Fibroblast of the aortic adventitia (primary cell): Measurements from ENCODE around the gene ARPC2. TPM values are rescaled to one million over a fixed set of nuclear protein-coding genes. Genes with fewer than 3 reads are reported as not detected.
A peak's percentile ranks its signal among the peaks of the same experiment; 100 is the strongest.

Experiments used
- DNase-seq: peaks from one replicate; pipeline ENCODE4 v3.0.0-alpha.2; 2010; ENCODE audit warnings: low read depth
- H3K4me3 ChIP-seq: 2 replicates; pipeline ENCODE4 v1.5.1; 2011; ENCODE audit warnings: low read depth, mild to moderate bottlenecking, control low read depth, low read length, moderate library complexity
- total RNA-seq: library from RNA; depleted of rRNA; stranded (reverse); fragments of >200 nt; gene quantifications from 2 replicates; pipeline ENCODE4 v1.2.3, GENCODE V29; 2012; ENCODE audit warnings: low replicate concordance
- TF ChIP-seq, protein P1 (sequence below): IDR thresholded peaks from 2 replicates; pipeline ENCODE4 v1.5.1; 2011; ENCODE audit warnings: mild to moderate bottlenecking, low read length, control low read depth, inconsistent platforms; ENCODE audit not compliant: insufficient read depth

The ARPC2 gene
- total RNA-seq, 1 donor = 368 TPM

- no peak for DNase-seq
- TF ChIP-seq, protein P1, sequence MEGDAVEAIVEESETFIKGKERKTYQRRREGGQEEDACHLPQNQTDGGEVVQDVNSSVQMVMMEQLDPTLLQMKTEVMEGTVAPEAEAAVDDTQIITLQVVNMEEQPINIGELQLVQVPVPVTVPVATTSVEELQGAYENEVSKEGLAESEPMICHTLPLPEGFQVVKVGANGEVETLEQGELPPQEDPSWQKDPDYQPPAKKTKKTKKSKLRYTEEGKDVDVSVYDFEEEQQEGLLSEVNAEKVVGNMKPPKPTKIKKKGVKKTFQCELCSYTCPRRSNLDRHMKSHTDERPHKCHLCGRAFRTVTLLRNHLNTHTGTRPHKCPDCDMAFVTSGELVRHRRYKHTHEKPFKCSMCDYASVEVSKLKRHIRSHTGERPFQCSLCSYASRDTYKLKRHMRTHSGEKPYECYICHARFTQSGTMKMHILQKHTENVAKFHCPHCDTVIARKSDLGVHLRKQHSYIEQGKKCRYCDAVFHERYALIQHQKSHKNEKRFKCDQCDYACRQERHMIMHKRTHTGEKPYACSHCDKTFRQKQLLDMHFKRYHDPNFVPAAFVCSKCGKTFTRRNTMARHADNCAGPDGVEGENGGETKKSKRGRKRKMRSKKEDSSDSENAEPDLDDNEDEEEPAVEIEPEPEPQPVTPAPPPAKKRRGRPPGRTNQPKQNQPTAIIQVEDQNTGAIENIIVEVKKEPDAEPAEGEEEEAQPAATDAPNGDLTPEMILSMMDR = no peak
- H3K4me3 ChIP-seq = no peak overlapping the region
Observed at GRCh38 chr2:218214116-218214515, 2.9 kb upstream of the ARPC2 start.

DNA sequence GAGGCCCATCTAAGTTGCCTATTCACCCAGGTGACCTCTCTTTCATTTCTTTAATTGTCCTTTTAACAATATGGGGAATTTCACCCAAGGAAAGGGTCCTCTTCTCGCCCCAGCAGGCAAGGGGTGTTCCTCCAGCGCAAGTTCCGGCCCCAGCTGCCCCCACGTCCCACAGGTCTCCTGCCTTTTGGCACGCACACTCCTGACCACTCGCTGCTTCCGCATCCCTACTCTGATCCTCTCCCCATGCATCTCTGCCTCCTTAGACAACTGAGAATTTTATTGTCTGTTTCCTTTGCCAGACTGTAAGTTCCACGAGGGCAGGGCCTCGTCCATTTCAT, 684 bp upstream of the ARPC2 start:
- TF ChIP-seq, protein P1 = no peak
- peak overlapping the region; percentile 97 for H3K4me3 ChIP-seq
- no peak for DNase-seq

- TF ChIP-seq, protein P1 = no peak
- peak; percentile 31 for DNase-seq
Observed at GRCh38 chr2:218217360-218218267, 625 bp downstream of the ARPC2 start.

DNA sequence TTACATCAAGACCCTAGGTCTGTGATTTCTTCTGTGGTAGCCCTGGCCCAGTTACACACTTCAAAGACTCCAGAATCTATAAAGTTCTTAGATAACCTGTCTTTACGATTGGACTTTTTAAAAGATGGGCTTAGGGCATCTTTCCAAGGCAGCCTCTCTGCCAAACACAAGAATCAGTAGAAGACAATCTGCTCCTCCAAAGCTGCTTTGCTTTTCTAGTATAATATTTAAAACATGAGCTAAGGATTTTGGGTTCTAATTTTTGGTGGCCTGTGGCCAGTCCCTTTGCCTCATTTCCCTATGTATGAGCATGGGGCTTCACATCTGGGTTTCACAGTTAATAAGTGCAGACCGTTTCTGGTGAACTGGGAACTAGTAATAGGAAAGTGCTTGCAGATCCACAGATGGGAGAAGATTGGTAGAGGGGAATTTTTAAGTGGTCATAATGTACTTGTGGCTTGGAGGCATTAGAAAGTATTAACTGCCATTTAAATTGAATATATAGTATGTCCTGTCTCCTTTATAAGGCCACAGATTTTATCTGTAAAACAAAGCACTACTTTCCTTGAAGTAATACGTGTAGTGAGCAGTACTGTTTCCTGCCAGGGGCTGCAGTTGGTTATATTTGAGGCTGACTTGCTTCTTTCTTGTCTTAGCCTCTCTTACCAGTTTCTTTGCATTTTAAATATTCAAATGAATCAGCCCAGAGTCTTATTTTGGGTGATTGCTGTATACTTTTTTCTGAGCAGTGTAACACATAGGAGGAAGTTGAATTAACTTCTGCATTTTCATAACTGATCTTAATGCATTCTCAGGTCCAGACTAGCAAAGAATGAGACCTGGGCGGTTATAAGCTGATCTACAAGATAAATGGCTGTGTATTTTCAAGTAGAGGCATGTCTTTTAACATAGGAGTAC, 1.5 kb downstream of the ARPC2 start:
- peak overlapping the region; percentile 97 for H3K4me3 ChIP-seq
- TF ChIP-seq, protein P1 = no peak
- peak; percentile 22 for DNase-seq

More at GRCh38 chr2:218217360-218218267, 625 bp downstream of the ARPC2 start:
- peak overlapping the region; percentile 97 for H3K4me3 ChIP-seq

- DNase-seq = no peak
- TF ChIP-seq, protein P1 = no peak
- peak overlapping the region; percentile 97 for H3K4me3 ChIP-seq
Observed at GRCh38 chr2:218219934-218220333, 2.9 kb downstream of the ARPC2 start.

GRCh38 chr2:218221000-218221399, 4.0 kb downstream of the ARPC2 start:
- TF ChIP-seq, protein P1 = no peak
- no peak for DNase-seq
- H3K4me3 ChIP-seq = no peak overlapping the region
